ENCODE results near the gene RNF40. TPM values are rescaled to one million over a fixed set of nuclear protein-coding genes. Genes with fewer than 3 reads are reported as not detected.

RNF40 gene
- total RNA-seq, 1 donor from 2014 or later = 124 TPM

- peaks cover 63% of the 10 kb centered on the region for H3K36me3 Mint-ChIP-seq
Observed at GRCh38 chr16:30725418-30725792, 36.7 kb upstream of the RNF40 start.

GRCh38 chr16:30728321-30728720 lies 33.8 kb upstream of the RNF40 start:
- no peak overlapping the region for H3K4me3 Mint-ChIP-seq
- no peak overlapping the region for H3K27ac Mint-ChIP-seq
- peaks cover 48% of the 10 kb centered on the region for H3K36me3 Mint-ChIP-seq
- H3K9me3 Mint-ChIP-seq = no peaks in the 10 kb centered on the region
- no peak for DNase-seq (ENCODE audit: low spot score in 2 of 2, unreplicated experiment in 2 of 2)
- H3K27me3 Mint-ChIP-seq (ENCODE audit: low read depth) = no peaks in the 10 kb centered on the region
- TF ChIP-seq, protein P1, sequence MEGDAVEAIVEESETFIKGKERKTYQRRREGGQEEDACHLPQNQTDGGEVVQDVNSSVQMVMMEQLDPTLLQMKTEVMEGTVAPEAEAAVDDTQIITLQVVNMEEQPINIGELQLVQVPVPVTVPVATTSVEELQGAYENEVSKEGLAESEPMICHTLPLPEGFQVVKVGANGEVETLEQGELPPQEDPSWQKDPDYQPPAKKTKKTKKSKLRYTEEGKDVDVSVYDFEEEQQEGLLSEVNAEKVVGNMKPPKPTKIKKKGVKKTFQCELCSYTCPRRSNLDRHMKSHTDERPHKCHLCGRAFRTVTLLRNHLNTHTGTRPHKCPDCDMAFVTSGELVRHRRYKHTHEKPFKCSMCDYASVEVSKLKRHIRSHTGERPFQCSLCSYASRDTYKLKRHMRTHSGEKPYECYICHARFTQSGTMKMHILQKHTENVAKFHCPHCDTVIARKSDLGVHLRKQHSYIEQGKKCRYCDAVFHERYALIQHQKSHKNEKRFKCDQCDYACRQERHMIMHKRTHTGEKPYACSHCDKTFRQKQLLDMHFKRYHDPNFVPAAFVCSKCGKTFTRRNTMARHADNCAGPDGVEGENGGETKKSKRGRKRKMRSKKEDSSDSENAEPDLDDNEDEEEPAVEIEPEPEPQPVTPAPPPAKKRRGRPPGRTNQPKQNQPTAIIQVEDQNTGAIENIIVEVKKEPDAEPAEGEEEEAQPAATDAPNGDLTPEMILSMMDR (IDR thresholded peaks at IDR 0.05; ENCODE audit: unreplicated experiment) = no peak
- no peaks in the 10 kb centered on the region for H3K4me1 Mint-ChIP-seq

More at GRCh38 chr16:30725418-30725792, 36.7 kb upstream of the RNF40 start:
- H3K27me3 Mint-ChIP-seq (ENCODE audit: low read depth) = no peaks in the 10 kb centered on the region
- no peak for DNase-seq (ENCODE audit: low spot score in 2 of 2, unreplicated experiment in 2 of 2)
- H3K27ac Mint-ChIP-seq = no peak overlapping the region
- TF ChIP-seq, protein P1 (IDR thresholded peaks at IDR 0.05; ENCODE audit: unreplicated experiment) = no peak
- H3K9me3 Mint-ChIP-seq = no peaks in the 10 kb centered on the region
- H3K4me3 Mint-ChIP-seq = no peak overlapping the region
- no peaks in the 10 kb centered on the region for H3K4me1 Mint-ChIP-seq

DNA sequence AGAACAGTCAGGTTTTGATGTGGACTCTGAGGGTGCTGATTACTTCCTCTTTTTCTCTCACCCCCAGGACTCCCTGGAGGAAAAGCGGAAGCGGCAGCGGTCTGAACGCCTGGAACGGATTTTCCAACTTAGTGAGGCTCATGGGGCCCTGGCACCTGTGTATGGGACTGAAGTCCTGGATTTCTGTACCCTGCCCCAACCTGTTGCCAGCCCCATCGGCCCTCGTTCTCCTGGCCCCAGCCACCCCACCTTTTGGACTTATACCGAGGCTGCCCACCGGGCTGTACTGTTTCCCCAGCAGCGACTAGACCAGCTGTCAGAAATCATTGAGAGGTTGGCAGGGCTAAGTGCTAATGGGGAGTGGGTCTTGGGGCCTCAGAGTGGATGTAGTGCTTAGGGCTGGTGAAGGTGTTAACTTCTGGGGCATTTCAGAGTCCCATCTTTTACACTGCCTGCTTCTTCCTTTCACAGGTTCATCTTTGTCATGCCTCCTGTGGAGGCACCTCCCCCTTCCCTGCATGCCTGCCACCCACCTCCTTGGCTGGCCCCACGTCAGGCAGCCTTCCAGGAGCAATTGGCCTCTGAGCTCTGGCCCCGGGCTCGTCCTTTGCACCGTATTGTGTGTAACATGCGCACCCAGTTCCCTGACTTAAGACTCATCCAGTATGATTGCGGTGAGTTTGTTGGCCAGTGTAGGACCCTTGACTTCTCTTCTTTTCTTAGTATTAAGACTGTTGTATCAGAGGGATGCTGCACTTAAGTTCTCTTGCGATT lies 33.0 kb upstream of the RNF40 start:
- H3K4me3 Mint-ChIP-seq = no peak overlapping the region
- peaks cover 45% of the 10 kb centered on the region for H3K36me3 Mint-ChIP-seq

GRCh38 chr16:30731411-30731810 lies 30.7 kb upstream of the RNF40 start:
- H3K4me3 Mint-ChIP-seq = no peak overlapping the region
- no peak for DNase-seq (ENCODE audit: low spot score in 2 of 2, unreplicated experiment in 2 of 2)
- TF ChIP-seq, protein P1 (IDR thresholded peaks at IDR 0.05; ENCODE audit: unreplicated experiment) = no peak
- H3K36me3 Mint-ChIP-seq = peaks cover 40% of the 10 kb centered on the region
- no peaks in the 10 kb centered on the region for H3K9me3 Mint-ChIP-seq
- H3K27me3 Mint-ChIP-seq (ENCODE audit: low read depth) = no peaks in the 10 kb centered on the region
- H3K4me1 Mint-ChIP-seq = no peaks in the 10 kb centered on the region
- no peak overlapping the region for H3K27ac Mint-ChIP-seq

More for the DNA sequence above, 33.0 kb upstream of the RNF40 start:
- TF ChIP-seq, protein P1 (IDR thresholded peaks at IDR 0.05; ENCODE audit: unreplicated experiment) = no peak
- no peak for DNase-seq (ENCODE audit: low spot score in 2 of 2, unreplicated experiment in 2 of 2)
- Mint-ChIP-seq H3K9me3 (no peaks in the 10 kb centered on the region), H3K27ac (no peak overlapping the region), H3K27me3 (ENCODE audit: low read depth) (no peaks in the 10 kb centered on the region), H3K4me1 (no peaks in the 10 kb centered on the region)

- DNase-seq (ENCODE audit: low spot score in 2 of 2, unreplicated experiment in 2 of 2) = no peak
- H3K27me3 Mint-ChIP-seq (ENCODE audit: low read depth) = no peaks in the 10 kb centered on the region
- no peak overlapping the region for H3K4me3 Mint-ChIP-seq
- peaks cover 33% of the 10 kb centered on the region for H3K36me3 Mint-ChIP-seq
- H3K9me3 Mint-ChIP-seq = no peaks in the 10 kb centered on the region
- no peak overlapping the region for H3K27ac Mint-ChIP-seq
- peaks cover 21% of the 10 kb centered on the region for H3K4me1 Mint-ChIP-seq
- TF ChIP-seq, protein P1 (IDR thresholded peaks at IDR 0.05; ENCODE audit: unreplicated experiment) = no peak
Observed at GRCh38 chr16:30736995-30737793, 24.9 kb upstream of the RNF40 start.

Measured in mesothelial cell of epicardium (in vitro differentiated cells).